H9 (cell line): ENCODE measurements around the gene GPR150. TPM values are rescaled to one million over a fixed set of nuclear protein-coding genes. Genes with fewer than 3 reads are reported as not detected.

Source experiments
- DNase-seq: peaks from one replicate; pipeline ENCODE4 v3.0.0-alpha.2; 2017
- H2AFZ ChIP-seq: one replicate; pipeline ENCODE4 v1.6.1; 2013; ENCODE audit warnings: mild to moderate bottlenecking, low read length, control low read depth, moderate library complexity
- H2AK5ac ChIP-seq: 2 replicates; pipeline ENCODE4 v1.6.1; 2013; ENCODE audit warnings: low read length, control low read depth, mixed read lengths; ENCODE audit not compliant: insufficient read length
- H2BK120ac ChIP-seq: one replicate; pipeline ENCODE4 v1.6.1; 2013; ENCODE audit warnings: low read depth, mild to moderate bottlenecking, low read length, control low read depth, inconsistent platforms; ENCODE audit not compliant: poor library complexity, severe bottlenecking
- H2BK12ac ChIP-seq: 2 replicates; pipeline ENCODE4 v1.6.1; 2013; ENCODE audit warnings: low read length, control low read depth, mixed read lengths, low read depth; ENCODE audit not compliant: insufficient read length
- H2BK15ac ChIP-seq: 2 replicates; pipeline ENCODE4 v1.6.1; 2013; ENCODE audit warnings: low read depth, low read length, control low read depth
- H2BK20ac ChIP-seq: one replicate; pipeline ENCODE4 v1.6.1; 2013; ENCODE audit warnings: low read depth, mild to moderate bottlenecking, low read length, control low read depth, inconsistent platforms; ENCODE audit not compliant: poor library complexity, severe bottlenecking
- H2BK5ac ChIP-seq: 2 replicates; pipeline ENCODE4 v1.6.1; 2013; ENCODE audit warnings: low read length, control low read depth, mixed read lengths; ENCODE audit not compliant: insufficient read length
- H3K14ac ChIP-seq: 2 replicates; pipeline ENCODE4 v1.6.1; 2013; ENCODE audit warnings: low read length, control low read depth; ENCODE audit not compliant: insufficient read depth
- H3K18ac ChIP-seq: 2 replicates; pipeline ENCODE4 v1.6.1; 2013; ENCODE audit warnings: low read depth, mild to moderate bottlenecking, mixed read lengths, low read length, control low read depth; ENCODE audit not compliant: insufficient read length
- H3K23ac ChIP-seq: 2 replicates; pipeline ENCODE4 v1.6.1; 2013; ENCODE audit warnings: low read length, control low read depth, mixed read lengths, low read depth; ENCODE audit not compliant: insufficient read length
- H3K23me2 ChIP-seq: 2 replicates; pipeline ENCODE4 v1.6.1; 2013; ENCODE audit warnings: low read depth, mild to moderate bottlenecking, mixed read lengths, low read length, control low read depth; ENCODE audit not compliant: insufficient read length, poor library complexity, severe bottlenecking
- H3K27ac ChIP-seq: 2 replicates; pipeline ENCODE4 v1.5.1; 2013; ENCODE audit warnings: low read length, control low read depth, mixed read lengths, low read depth; ENCODE audit not compliant: insufficient read length
- H3K27me3 ChIP-seq: 2 replicates; pipeline ENCODE4 v1.6.1; 2013; ENCODE audit warnings: low read length, control low read depth, inconsistent platforms; ENCODE audit not compliant: insufficient read depth
- H3K4ac ChIP-seq: 2 replicates; pipeline ENCODE4 v1.6.1; 2013; ENCODE audit warnings: low read depth, mild to moderate bottlenecking, control low read depth, inconsistent platforms, low read length, moderate library complexity
- H3K4me1 ChIP-seq: 2 replicates; pipeline ENCODE4 v1.6.1; 2013; ENCODE audit warnings: low read length, control low read depth, inconsistent platforms; ENCODE audit not compliant: insufficient read depth
- H3K4me2 ChIP-seq: 2 replicates; pipeline ENCODE4 v1.6.1; 2013; ENCODE audit warnings: low read length, control low read depth, mixed read lengths; ENCODE audit not compliant: insufficient read length, insufficient read depth
- H3K56ac ChIP-seq: 2 replicates; pipeline ENCODE4 v1.6.1; 2013; ENCODE audit warnings: low read depth, mild to moderate bottlenecking, mixed read lengths, low read length, control low read depth; ENCODE audit not compliant: insufficient read length
- H3K79me1 ChIP-seq: 2 replicates; pipeline ENCODE4 v1.6.1; 2013; ENCODE audit warnings: low read depth, mild to moderate bottlenecking, moderate library complexity, low read length, control low read depth, inconsistent platforms; ENCODE audit not compliant: insufficient read depth, poor library complexity, severe bottlenecking
- H3K79me2 ChIP-seq: 2 replicates; pipeline ENCODE4 v1.6.1; 2013; ENCODE audit warnings: low read length, control low read depth, inconsistent platforms; ENCODE audit not compliant: insufficient read depth
- H3K9ac ChIP-seq: 2 replicates; pipeline ENCODE4 v1.6.1; 2013; ENCODE audit warnings: low read length, control low read depth, mixed read lengths; ENCODE audit not compliant: insufficient read length; ENCODE audit errors: extremely low read depth
- H3K9me3 ChIP-seq: one replicate; pipeline ENCODE4 v1.6.1; 2013; ENCODE audit warnings: low read depth, low read length, inconsistent platforms; ENCODE audit not compliant: control insufficient read depth
- H3T11ph ChIP-seq: one replicate; pipeline ENCODE4 v1.6.1; 2013; ENCODE audit warnings: mild to moderate bottlenecking, low read length, control low read depth, inconsistent platforms
- H4K20me1 ChIP-seq: one replicate; pipeline ENCODE4 v1.6.1; 2013; ENCODE audit not compliant: control insufficient read depth, insufficient read length, insufficient read depth
- H4K5ac ChIP-seq: 2 replicates; pipeline ENCODE4 v1.6.1; 2013; ENCODE audit warnings: low read depth, mild to moderate bottlenecking, mixed read lengths, low read length, control low read depth; ENCODE audit not compliant: insufficient read length
- H4K8ac ChIP-seq: replicated peaks from 2 replicates; pipeline ENCODE4 v1.6.1; 2013; ENCODE audit warnings: low read length, control low read depth, mixed read lengths, low read depth; ENCODE audit not compliant: insufficient read length
- H4K91ac ChIP-seq: 2 replicates; pipeline ENCODE4 v1.6.1; 2013; ENCODE audit warnings: low read depth, mild to moderate bottlenecking, moderate library complexity, mixed read lengths, low read length, control low read depth; ENCODE audit not compliant: insufficient read length
- H3K27ac Mint-ChIP-seq, 3 experiments: 2 replicates in 2 of 3; 3 replicates in 1 of 3; pipeline ENCODE4 v1.8.0; 2020 to 2021; ENCODE audit warnings: mixed read lengths in 3 of 3, mild to moderate bottlenecking in 1 of 3, moderate library complexity in 1 of 3
- H3K27me3 Mint-ChIP-seq: 2 replicates; pipeline ENCODE4 v1.8.0; 2021; ENCODE audit warnings: low read depth, mild to moderate bottlenecking, moderate library complexity, mixed read lengths
- H3K36me3 Mint-ChIP-seq, 3 experiments: 2 replicates in 2 of 3; 3 replicates in 1 of 3; pipeline ENCODE4 v1.8.0; 2020 to 2021; ENCODE audit warnings: low read depth in 3 of 3, mixed read lengths in 3 of 3; ENCODE audit not compliant: insufficient read depth in 1 of 3
- H3K4me1 Mint-ChIP-seq, 2 experiments: 2 replicates each; pipeline ENCODE4 v1.8.0; 2020; ENCODE audit warnings: mixed read lengths in 2 of 2
- H3K4me3 Mint-ChIP-seq, 2 experiments: 2 replicates in 1 of 2; 3 replicates in 1 of 2; pipeline ENCODE4 v1.8.0; 2020 to 2021; ENCODE audit warnings: mild to moderate bottlenecking in 2 of 2, mixed read lengths in 2 of 2, moderate library complexity in 1 of 2
- H3K9me3 Mint-ChIP-seq, 2 experiments: 2 replicates in 1 of 2; 3 replicates in 1 of 2; pipeline ENCODE4 v1.8.0; 2020; ENCODE audit warnings: mild to moderate bottlenecking in 2 of 2, mixed read lengths in 2 of 2, moderate library complexity in 1 of 2
- CTCF ChIP-seq: fragments of 200-600 bp; sonication (generic); conservative IDR thresholded peaks from 3 replicates; pipeline ENCODE4 v1.8.0; 2021; ENCODE audit warnings: antibody characterized with exemption, mild to moderate bottlenecking
- total RNA-seq: library from RNA; stranded (reverse); gene quantifications from 2 replicates; pipeline ENCODE4 v1.2.1, GENCODE V29; 2021

GPR150 gene
- total RNA-seq, 1 experiment from 2014 or later: not detected

GRCh38 chr5:95649842-95650620, 30.1 kb downstream of the GPR150 start:
- H3K4me1 ChIP-seq: no peaks in the 10 kb centered on the region; the same call in 1 of the 2 replicates
- H2AFZ ChIP-seq: no peak overlapping the region
- no peak overlapping the region for H4K91ac ChIP-seq
- no peak overlapping the region for H3K14ac ChIP-seq
- H4K5ac ChIP-seq: no peak overlapping the region
- no peak overlapping the region for H3K4me2 ChIP-seq
- H3K23ac ChIP-seq: no peak overlapping the region
- no peak overlapping the region for H2AK5ac ChIP-seq
- H3K27ac ChIP-seq: no peak overlapping the region
- peaks cover 0 to 2% of the 10 kb centered on the region in 2 experiments; a peak in 1 of 4 replicates for H3K4me1 Mint-ChIP-seq
- H3K27ac Mint-ChIP-seq: no peak overlapping the region; a peak in 1 of 7 replicates
- no peak overlapping the region for H4K8ac ChIP-seq
- no peaks in the 10 kb centered on the region for H4K20me1 ChIP-seq
- H3K27me3 Mint-ChIP-seq: no peaks in the 10 kb centered on the region
- peaks cover 4% of the 10 kb centered on the region for H3K23me2 ChIP-seq
- H2BK15ac ChIP-seq: no peak overlapping the region
- H3K27me3 ChIP-seq: no peaks in the 10 kb centered on the region
- H3K9me3 Mint-ChIP-seq: no peaks in the 10 kb centered on the region
- H3K56ac ChIP-seq: no peak overlapping the region
- H2BK12ac ChIP-seq: no peak overlapping the region
- no peak for DNase-seq
- H2BK5ac ChIP-seq: no peak overlapping the region
- H3K4me3 Mint-ChIP-seq: no peak overlapping the region; a peak in 1 of 5 replicates
- H3K4ac ChIP-seq: no peak overlapping the region
- H3K79me1 ChIP-seq: no peaks in the 10 kb centered on the region
- H2BK20ac ChIP-seq: no peak overlapping the region
- H3K9me3 ChIP-seq: no peaks in the 10 kb centered on the region
- H2BK120ac ChIP-seq: no peak overlapping the region
- no peak for TF ChIP-seq CTCF
- H3K36me3 Mint-ChIP-seq: no peaks in the 10 kb centered on the region
- H3K79me2 ChIP-seq: no peaks in the 10 kb centered on the region
- H3K9ac ChIP-seq: no peak overlapping the region
- no peak overlapping the region for H3T11ph ChIP-seq
- H3K18ac ChIP-seq: no peak overlapping the region
